ENCODE measurements around the gene CNTNAP2.

CNTNAP2 gene

DNA sequence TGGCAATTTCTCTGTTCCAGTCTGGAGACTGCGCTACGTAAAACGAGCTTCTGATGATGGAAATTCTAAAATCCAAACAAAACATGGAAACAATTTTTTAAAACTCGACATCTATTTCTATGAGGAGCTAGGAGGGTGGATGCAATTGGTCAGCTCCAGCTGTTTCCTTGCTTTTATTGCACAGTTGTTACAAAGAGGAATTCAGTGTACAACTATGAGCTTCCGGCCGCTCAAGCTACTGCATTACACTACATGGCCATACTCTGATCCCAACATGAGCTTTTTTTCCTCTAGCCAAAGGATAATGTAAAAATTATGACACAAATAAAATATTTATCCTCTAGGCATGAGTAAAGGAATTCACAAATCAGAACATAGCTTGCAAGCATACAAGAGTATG lies 2070.9 kb downstream of the CNTNAP2 start:
- DNase-seq = no peak

DNA sequence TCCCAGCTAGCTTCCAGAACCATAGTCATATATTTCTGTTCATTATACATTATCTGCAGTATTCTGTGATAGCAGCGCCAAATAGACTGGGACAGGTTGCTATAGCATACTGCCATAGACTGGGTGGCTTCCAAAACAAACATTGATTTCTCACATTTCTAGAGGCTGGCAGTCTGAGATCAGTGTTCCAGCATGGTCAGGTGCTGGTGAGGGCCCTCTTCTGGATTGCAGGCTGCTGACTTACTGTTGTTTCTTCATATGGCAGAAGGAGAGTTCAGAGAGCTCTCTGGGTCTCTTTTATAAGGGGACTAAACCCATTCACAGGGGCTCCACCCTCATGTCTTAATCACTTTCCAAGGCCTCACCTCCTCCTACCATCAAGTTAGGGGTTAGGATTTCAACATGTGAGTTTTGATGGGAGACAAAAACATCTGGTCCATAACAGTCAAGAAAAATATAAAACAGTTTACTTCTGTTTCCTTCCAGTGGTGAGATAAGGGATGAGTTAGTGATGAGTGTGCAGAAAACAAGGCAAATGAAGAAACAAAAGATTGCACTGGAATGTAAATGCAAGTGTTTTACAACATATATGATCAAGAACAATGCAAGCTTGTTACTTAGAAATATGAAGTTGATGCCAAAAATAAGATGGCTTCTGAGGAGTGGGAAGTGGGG lies 2074.9 kb downstream of the CNTNAP2 start:
- DNase-seq = peak; percentile 78

- no peak for DNase-seq
These were observed 2075.9 kb downstream of the CNTNAP2 start for GRCh38 chr7:148192491-148192890.

- no peak for DNase-seq
These were observed 2085.4 kb downstream of the CNTNAP2 start for GRCh38 chr7:148201992-148202391.

DNA sequence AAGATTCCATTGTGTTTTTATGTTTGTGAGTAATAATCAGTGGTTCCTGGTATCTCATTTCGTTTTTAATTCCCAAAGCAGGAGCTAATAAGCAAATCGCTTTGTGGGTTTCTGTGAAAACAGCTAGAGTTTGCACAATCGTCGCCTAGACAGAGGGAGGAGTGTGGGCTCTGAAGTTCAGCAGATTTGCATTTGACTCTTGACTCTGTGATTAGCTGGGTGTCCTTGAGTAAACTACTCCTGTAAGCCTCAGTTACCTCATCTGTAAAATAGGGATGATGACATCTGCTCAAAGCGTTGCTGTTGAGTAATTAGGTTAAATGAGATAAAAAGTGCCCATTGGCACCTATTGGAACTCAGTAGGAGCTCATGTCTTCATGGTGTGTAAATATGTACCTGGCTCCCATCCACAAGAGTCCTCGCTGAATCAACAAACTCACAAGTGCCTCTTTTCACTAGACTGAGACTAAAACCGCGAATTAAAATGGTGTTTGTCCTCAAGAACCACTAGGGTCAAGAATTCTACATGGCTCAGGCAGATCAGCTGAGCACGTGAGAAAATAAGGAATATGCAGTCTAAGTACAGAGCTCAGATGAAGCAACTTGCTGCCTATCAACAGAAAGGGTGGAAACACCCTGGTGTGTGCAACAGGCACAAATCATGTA lies 2088.2 kb downstream of the CNTNAP2 start:
- no peak for DNase-seq

GRCh38 chr7:148209643-148210190 lies 2093.1 kb downstream of the CNTNAP2 start:
- no peak for DNase-seq

DNA sequence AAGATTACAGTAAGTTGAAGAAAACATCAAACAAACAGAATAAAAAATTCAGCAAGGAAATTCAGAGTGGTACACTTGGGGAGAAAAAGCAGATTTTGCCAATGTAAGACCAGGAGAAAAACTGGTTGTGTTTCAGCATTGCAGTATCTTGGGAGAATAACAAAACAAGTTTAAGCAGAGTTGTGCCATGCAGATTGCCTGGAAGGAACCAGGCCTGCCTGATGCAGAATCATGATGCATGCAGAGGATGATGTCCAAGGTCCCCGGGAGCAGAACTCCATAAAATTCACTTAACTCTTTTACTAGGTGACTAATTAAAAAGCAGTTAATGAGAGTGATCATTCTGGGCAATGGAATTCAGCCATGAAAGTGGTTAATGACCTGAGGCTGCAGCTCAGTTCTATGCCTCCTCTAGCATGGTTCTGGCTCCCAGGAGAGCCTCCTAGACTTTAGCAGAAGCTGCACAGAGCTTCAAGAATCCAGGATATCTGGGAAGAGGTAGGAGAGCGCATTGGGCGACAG lies 2094.3 kb downstream of the CNTNAP2 start:
- no peak for DNase-seq

DNA sequence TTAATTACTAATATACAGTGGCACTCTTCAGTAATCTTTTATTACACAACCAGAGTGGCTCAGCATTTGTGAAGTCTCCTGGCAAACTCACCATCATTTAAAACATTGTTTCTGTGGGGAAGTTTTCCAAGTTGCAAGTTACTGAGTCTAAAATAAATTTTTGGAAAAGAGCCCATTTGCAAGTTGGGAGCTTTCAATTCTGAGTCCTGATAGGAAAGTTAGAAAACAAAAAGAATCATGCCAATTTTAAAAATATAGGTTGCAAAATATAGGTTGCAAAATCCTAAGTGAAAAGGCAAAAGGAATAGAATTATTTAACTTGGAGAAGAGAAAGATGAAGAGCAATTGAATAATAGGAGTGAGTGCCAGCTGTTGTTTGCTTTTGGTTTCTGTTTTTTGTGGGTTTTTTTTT lies 2095.1 kb downstream of the CNTNAP2 start:
- peak; percentile 23 for DNase-seq

- no peak for DNase-seq
These were observed 2096.1 kb downstream of the CNTNAP2 start for GRCh38 chr7:148212731-148213130.

DNA sequence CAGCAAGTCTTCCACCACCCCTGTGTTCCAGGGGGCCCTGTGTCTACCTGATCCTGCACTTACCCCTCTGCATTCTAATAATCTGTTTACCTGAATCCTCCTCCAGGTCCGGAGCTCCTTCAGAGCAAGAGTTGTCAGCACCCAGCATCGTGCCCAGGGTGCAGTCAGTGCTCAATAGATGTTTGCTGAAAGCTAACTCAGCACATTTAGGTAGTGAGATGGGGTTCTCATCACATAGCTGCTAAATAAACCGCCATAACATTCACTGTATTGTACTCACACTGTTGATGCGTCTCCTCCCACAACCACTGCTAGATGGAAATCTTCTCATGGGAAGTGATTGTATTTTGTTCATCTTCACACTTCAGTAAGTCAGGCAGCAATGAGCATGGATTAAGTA lies 2097.5 kb downstream of the CNTNAP2 start:
- no peak for DNase-seq

GRCh38 chr7:148218603-148219002 lies 2102.0 kb downstream of the CNTNAP2 start:
- no peak for DNase-seq

DNA sequence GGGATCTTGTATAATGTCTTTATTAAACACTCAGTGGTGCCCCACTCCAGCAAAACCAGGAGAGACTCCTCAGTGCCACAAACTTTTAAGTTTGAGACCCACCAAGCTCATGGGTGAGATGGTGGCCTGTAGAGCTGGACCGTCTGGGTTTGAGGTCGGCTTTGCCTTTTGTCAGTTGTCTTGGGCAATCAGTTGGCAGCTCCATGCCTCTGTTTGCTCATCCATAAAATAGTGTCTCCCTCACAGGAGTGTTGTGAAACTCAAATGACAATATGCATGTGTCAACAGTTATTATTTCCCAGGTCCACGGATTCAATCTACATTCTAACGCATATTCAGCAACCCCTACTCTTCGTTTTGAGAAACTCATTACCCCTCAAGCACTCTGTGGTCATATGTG lies 2106.1 kb downstream of the CNTNAP2 start:
- DNase-seq = no peak

DNA sequence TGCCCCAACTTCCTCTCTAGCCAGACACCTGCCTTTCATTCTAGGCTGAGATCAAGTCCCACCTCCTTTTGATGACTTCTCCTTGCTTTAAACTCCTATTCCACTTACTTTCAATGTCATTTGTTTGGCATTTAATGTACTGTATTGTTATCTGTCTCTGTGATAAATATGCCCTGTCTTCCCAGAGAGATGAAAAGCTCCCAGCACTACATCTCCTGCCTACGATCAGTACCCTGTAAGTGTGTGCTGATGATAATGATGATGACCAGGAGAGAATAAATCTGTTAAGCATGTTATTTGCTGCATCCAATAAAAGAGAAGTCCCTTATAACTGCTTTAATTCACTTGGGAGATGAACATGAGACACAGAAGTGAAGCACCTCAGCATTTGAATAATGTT lies 2106.6 kb downstream of the CNTNAP2 start:
- DNase-seq = no peak

GRCh38 chr7:148223738-148224137 lies 2107.1 kb downstream of the CNTNAP2 start:
- no peak for DNase-seq

DNA sequence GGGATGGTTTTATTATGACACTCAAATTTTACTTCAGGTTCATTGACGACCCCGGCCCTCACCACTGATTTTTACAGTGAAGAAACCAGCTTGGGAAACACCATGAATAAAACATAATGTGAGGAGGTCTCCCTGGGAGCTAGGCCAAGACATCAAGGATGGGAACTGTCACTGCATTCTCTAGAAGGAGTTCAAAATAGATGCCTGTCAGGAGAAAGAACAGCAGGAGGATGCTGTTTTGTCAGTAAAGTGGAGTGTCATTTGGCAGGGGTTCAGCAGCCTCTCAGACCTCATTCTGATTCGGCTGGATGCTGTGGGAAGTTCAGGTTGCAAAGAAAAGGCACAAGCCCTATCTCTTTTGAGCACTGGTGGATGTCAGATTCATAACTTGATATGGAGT lies 2113.7 kb downstream of the CNTNAP2 start:
- peak; percentile 21 for DNase-seq

GRCh38 chr7:148230883-148231282 lies 2114.3 kb downstream of the CNTNAP2 start:
- DNase-seq = no peak

- no peak for DNase-seq
These were observed 2116.2 kb downstream of the CNTNAP2 start for GRCh38 chr7:148232784-148233183.

- no peak for DNase-seq
These were observed 2118.1 kb downstream of the CNTNAP2 start for GRCh38 chr7:148234715-148235114.

DNA sequence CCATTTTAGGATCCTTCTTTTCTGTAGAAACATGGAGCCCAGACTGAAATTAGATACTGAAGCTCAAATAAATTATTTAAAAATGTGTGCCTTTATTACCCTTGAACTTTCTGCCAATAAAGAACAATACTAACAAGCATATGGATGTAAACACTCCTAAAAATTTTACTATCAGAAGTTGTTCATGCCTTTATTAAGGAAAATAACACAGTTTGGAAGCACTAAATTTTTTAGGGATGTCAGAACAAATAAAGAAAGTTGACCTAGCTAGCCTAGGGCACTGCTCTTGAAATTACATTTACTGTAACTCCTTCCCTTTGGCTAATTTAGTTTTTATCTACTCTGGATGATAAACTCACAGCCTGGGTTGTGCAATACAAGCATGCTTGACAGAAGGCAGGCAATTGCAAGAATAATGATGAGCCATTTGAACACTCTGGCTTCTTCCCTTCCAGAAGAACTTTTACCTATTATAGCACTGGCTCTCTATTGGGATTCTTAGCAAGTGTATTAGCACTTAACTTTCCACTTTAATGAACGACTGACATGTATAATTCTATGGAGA lies 2122.2 kb downstream of the CNTNAP2 start:
- no peak for DNase-seq

DNA sequence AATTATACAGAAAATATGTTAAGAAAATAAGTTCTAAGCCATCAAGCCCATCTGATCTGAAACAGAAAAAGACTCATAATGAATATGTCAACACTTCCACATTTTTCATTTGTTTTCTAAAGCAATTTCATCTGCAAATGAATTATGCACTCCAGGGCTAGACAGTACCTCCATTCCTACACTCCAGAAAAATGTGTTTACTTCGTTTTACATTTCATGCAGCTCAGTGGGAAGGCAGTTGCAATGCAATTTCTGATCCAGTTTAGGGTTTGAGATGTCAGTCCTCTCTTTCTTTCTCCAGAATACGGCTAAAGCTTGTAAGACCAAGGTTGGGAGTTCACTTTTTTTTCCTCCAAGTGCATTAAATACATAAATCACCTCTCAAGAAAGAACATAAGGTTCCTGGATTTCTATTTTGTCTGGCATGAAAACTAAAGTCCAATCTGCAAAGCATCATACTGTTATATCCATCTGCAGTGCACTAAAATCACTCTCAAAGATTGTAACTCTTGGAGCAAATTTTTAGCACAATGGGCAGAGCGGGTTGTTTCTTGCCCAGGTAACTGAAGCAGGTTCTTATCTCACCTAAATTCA lies 2125.2 kb downstream of the CNTNAP2 start:
- DNase-seq = no peak

- DNase-seq = peak; percentile 76
These were observed 2125.8 kb downstream of the CNTNAP2 start for GRCh38 chr7:148242294-148242821.

DNA sequence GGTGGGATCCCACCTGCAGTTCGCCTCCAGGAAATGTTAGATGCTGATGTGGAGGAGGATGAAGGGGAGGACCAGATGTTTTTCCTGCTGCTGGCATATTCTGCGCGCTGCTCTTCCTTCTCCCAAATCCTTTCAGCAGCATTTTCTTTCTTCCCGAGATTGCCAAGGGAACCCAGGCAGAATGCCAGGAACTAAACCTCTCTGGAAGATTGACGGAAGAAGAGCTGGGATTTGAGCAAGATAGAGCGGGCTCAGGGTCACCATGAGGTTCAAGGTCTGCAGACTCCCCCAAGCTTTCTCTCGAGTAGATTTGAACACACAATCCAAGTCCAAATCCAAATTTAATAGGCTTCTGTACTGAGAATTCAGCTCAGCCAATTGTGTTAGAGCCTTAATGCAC lies 2128.8 kb downstream of the CNTNAP2 start:
- DNase-seq = no peak

- no peak for DNase-seq
These were observed 2137.0 kb downstream of the CNTNAP2 start for GRCh38 chr7:148253629-148254028.
